GM21367 (cell line): ENCODE data around the gene TCF3.
"Not testable (repeated sequence)": the region's sequence is repeated elsewhere in the genome, so short reads cannot be mapped to it uniquely, and the experiment has no call there.

ENCODE experiments used
- ATAC-seq: cut with Tn5 transposase; IDR thresholded peaks from one replicate; pipeline ENCODE4 v1.9.1; 2021; ENCODE audit not compliant: unreplicated experiment

TCF3 gene

DNA sequence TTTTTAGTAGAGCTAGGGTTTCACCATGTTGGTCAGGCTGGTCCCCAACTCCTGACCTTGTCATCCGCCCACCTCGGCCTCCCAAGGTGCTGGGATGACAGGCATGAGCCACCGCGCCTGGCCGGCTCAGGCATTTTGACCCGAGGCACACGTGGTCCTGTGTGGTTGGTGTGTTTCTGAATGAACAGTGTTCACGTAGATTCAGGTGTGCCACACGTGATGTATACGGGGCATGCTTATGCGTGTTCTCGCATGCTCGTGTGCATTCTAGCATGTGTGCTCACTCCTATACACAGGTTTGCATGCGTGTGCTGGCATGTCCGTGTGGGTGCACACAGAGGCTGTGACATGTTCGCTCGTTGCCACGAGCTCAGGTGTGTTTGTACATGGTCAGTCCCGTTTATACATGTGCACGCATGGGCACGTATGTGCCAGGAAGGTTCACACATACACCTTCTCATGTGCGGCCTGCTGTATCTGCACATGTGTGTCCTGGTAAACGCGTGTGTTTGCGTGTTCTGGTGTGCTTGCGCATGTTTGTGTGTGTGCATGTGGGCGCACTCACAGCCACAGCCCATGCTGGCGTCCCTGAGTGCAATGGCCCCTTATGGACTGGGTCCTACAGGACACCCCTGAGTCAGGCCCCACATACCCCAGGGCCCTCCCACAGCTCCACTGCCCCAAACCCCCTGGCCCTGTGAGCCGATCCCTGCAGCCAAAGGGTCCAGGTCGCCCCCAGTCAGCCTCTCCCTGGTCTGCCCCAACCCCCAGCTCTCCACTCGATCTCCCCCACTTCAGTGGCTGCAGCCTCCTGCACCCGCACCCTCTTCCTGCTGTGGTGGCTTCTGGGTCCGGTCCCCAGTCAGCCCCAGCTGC, 20.6 kb upstream of the TCF3 start:
- no peak for ATAC-seq

- ATAC-seq, result no peak
Observed at GRCh38 chr19:1672038-1672768, 19.8 kb upstream of the TCF3 start.

DNA sequence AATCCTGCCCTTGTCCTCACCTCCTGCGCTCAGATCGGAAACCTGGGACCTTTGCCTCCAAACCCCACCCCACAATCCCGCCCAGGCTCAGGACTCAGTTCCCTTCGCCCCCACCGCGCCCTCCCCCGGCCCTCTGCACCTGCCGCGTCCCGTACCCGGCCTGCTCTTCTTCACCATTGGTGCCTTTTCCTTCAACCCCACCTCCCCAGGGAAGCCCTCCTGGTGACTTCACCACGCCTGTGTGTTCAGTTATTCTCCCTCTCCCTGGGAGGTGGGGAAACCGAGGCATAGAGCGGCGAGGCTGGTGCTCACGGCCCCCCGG, 19.3 kb upstream of the TCF3 start:
- no peak for ATAC-seq

GRCh38 chr19:1670747-1671146, 18.3 kb upstream of the TCF3 start:
- ATAC-seq, result not testable (repeated sequence)

- no peak for ATAC-seq
Observed at GRCh38 chr19:1668486-1669270, 16.3 kb upstream of the TCF3 start.

- ATAC-seq, result no peak
Observed at GRCh38 chr19:1668048-1668485, 15.7 kb upstream of the TCF3 start.

DNA sequence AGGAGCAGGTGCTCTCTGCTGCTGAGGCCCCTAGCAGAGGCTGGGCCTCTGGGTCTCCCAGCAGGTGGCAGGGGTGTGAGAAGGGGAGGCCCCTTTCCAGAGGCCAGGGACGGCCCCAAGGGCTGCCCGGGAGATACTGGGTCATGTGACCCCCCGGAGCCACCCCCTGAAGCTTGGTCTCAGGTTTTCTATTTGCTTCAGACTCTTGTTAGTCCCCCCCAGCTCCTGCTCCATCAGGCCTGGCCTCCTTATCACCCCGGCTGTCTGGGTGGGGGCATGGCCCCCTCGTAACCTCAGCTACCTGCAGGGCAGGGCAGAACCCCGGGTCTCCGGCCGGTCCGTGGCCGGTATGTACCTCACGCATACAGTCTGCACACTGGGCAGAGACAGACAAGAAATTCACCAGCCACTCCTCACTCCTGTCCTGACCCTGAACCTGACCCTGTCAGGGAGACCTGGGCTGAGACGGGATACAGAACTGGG, 13.2 kb upstream of the TCF3 start:
- no peak for ATAC-seq

DNA sequence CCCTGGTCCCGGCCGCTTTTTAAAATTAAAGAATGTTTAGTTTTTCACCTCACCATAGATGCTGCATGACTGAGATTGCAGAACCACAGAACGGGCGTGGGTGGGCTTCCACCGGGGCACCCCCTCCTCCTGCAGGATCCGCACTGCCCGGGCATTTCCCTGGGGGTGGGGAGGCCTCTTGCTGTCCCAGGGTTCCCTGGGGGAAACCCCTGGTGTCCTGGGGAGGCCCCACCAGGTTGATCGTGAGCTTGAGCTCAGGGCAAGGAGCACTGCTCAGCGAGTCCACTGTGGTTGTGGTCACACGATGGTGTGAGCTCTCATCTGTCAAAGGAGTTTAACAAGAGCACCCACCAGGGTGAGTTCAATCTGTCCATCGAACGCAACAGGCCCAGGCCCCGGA, 11.4 kb upstream of the TCF3 start:
- no peak for ATAC-seq

- ATAC-seq, result not testable (repeated sequence)
Observed at GRCh38 chr19:1663227-1663626, 10.8 kb upstream of the TCF3 start.

DNA sequence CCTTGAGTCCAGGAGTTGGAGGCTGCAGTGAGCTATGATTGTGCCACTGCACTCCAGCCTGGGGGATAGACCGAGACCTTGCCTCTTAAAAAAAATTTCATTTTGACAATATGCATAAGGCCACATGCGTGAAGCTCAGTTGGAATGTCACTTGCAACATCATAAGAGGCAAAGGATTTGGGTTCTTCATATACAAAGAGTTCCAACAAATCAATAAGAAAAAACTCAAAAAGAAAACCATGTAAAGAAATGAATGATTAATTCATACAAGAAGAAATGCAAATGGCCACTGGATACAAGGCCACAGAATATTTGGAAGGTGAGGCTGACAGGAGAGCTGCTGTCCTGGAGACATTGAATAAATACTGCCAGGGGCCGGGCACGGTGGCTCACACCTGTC, 9.6 kb upstream of the TCF3 start:
- ATAC-seq, result no peak

DNA sequence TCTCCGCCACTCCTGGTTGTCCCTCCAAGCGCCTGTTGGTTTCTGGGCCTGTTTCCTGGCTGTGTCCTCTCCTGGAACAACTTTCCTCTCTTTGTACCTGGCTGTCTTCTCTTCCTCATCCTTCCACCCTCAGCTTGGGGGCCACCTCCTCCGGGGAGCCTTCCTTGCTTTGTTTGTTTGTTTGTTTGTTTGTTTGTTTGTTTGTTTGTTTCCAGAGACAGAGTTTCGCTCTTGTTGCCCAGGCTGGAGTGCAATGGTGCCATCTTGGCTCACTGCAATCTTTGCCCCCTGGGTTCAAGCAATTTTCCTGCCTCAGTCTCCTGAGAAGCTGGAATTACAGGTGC, 6.6 kb upstream of the TCF3 start:
- no peak for ATAC-seq

- ATAC-seq, result no peak
Observed at GRCh38 chr19:1658150-1659083, 6.0 kb upstream of the TCF3 start.

GRCh38 chr19:1657746-1658145, 5.3 kb upstream of the TCF3 start:
- ATAC-seq, result no peak

DNA sequence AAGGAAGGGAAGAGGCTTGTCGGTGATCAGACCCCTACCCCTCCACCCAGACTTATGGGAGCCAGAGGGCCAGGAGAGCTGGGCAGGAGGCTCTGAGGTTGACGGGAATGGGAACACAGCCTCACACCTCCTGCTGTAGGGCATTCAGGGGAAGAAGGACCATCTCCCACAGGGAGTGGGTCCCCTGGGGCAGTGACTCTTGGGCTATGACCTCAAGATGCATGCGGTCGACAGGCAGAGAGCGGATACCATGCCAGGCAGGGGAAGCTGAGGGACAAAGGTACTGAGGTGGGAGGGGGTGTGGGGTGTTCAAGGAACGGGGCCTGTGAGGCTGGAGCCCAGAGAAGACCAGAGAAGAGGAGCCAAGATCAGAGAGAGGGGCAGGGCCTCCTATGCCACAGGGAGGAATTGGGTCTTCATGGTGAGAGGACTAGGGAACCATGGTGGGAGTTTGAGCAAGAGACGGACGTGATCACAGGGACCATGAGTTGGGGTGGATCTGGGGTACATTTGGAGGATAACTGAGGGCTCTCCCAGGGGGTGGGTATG, 4.6 kb upstream of the TCF3 start:
- ATAC-seq, result no peak

GRCh38 chr19:1655987-1656608, 3.7 kb upstream of the TCF3 start:
- no peak for ATAC-seq

GRCh38 chr19:1655131-1655981, 2.9 kb upstream of the TCF3 start:
- no peak for ATAC-seq

GRCh38 chr19:1654178-1654792, 1.9 kb upstream of the TCF3 start:
- ATAC-seq, result no peak

DNA sequence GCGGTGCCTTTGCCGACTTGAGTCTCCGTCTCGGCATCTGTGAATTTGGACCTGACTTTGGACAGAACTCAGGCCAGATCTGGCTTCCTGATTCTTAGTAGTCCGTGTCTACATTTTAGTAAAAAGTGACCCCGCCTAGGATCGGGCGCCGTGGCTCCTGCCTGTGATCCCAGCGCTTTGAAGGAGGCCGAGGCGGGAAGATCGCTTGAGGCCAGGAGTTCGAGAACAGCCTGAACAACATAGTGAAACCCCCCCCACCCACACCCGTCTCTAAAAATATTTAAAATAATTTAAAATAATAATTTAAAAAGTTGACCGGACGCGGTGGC, 849 bp upstream of the TCF3 start:
- no peak for ATAC-seq
